ENCODE measurements around the gene BRPF1.

The BRPF1 gene

DNA sequence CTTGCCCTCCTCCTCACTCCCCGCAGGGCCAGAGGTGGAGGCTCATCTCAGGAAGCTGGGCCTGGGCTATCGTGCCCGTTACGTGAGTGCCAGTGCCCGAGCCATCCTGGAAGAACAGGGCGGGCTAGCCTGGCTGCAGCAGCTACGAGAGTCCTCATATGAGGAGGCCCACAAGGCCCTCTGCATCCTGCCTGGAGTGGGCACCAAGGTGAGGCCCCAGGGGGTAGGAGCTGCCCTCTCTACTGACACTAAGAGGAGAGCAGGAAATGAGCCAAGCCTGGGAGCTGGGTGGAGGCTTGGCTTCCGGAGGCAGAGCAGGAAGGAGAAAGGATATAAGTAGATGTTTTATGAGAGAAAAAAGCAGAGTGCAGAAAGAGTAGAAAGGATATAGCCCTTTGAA lies 23.1 kb downstream of the BRPF1 start:
- TF ChIP-seq, protein P1, sequence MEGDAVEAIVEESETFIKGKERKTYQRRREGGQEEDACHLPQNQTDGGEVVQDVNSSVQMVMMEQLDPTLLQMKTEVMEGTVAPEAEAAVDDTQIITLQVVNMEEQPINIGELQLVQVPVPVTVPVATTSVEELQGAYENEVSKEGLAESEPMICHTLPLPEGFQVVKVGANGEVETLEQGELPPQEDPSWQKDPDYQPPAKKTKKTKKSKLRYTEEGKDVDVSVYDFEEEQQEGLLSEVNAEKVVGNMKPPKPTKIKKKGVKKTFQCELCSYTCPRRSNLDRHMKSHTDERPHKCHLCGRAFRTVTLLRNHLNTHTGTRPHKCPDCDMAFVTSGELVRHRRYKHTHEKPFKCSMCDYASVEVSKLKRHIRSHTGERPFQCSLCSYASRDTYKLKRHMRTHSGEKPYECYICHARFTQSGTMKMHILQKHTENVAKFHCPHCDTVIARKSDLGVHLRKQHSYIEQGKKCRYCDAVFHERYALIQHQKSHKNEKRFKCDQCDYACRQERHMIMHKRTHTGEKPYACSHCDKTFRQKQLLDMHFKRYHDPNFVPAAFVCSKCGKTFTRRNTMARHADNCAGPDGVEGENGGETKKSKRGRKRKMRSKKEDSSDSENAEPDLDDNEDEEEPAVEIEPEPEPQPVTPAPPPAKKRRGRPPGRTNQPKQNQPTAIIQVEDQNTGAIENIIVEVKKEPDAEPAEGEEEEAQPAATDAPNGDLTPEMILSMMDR (IDR thresholded peaks at IDR 0.05) = no peak
- Histone ChIP-seq H3K36me3 (peaks cover 47% of the 10 kb centered on the region), H3K27me3 (no peaks in the 10 kb centered on the region), H3K4me3 (ENCODE audit: low read depth in 1 of 2, low read length in 1 of 2) (no peak overlapping the region), H3K27ac (peak overlapping the region; percentile 51), H3K9me3 (no peaks in the 10 kb centered on the region), H3K4me1 (ENCODE audit: control insufficient read depth in 1 of 2, insufficient read depth in 1 of 2, low read depth in 1 of 2, low read length in 1 of 2) (peaks cover 33% of the 10 kb centered on the region in 2 experiments)

DNA sequence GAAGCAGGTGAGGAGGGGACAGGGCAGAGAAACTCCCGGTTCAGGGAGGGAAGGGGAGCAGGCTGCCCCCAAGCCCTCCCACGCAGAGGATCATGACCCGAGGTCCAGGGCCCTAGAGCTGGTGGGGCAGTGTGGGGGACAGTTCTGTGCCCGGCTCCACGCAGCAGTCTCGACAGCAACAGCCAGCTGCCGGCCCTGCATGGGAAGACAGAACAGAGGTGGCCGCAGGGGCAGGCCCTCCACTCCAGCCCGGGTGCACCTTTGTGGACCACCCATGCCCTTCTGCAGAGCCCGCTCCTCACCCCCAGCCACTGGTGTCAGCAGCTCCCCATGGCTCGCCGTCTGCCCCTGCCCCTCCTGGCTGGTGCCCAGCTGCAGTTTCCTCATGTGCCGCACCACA lies 25.9 kb downstream of the BRPF1 start:
- Histone ChIP-seq H3K27ac (no peak overlapping the region), H3K9me3 (no peaks in the 10 kb centered on the region), H3K4me3 (ENCODE audit: low read depth in 1 of 2, low read length in 1 of 2) (no peak overlapping the region), H3K36me3 (peaks cover 44% of the 10 kb centered on the region), H3K27me3 (no peaks in the 10 kb centered on the region), H3K4me1 (ENCODE audit: control insufficient read depth in 1 of 2, insufficient read depth in 1 of 2, low read depth in 1 of 2, low read length in 1 of 2) (peaks cover 12 to 14% of the 10 kb centered on the region in 2 experiments)
- TF ChIP-seq, protein P1 (IDR thresholded peaks at IDR 0.05) = no peak

DNA sequence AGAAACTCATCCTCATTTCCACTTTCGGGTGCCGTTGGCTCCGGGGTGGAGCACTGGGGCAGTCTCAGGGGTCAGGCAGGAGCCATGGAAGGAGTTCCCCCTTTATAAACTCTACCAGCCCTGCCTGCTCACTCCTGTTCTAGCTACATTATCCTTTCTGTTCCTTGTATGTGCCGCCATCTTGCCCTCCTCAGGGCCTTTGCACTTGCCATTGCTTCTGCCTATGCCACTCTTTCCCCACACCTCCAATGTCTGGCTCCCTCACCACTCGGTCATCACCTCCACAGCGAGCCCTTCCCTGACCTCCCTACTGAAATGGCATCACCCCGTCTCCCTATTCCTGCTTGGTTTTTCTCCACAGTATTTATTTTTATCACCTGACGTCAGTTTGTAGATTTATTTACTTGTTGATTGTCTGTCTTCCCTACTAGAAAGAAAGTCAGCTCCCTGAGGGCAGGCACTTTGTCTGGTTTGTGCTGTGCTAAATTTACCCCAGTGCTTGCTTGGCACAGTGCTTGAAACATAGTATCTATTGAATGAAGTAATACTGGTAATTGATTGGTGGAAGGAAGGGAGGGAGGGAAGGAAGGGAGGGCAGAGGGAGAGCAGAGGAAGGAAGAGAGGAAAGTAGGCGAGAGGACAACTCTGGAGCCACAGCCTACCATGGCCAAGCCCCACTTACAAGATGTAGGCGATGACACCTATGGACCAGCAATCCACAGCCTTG lies 29.4 kb downstream of the BRPF1 start:
- Histone ChIP-seq H3K36me3 (peaks cover 38% of the 10 kb centered on the region), H3K27me3 (no peaks in the 10 kb centered on the region), H3K4me1 (ENCODE audit: control insufficient read depth in 1 of 2, insufficient read depth in 1 of 2, low read depth in 1 of 2, low read length in 1 of 2) (no peaks in the 10 kb centered on the region), H3K9me3 (no peaks in the 10 kb centered on the region), H3K4me3 (ENCODE audit: low read depth in 1 of 2, low read length in 1 of 2) (no peak overlapping the region), H3K27ac (no peak overlapping the region)
- TF ChIP-seq, protein P1 (IDR thresholded peaks at IDR 0.05) = no peak

DNA sequence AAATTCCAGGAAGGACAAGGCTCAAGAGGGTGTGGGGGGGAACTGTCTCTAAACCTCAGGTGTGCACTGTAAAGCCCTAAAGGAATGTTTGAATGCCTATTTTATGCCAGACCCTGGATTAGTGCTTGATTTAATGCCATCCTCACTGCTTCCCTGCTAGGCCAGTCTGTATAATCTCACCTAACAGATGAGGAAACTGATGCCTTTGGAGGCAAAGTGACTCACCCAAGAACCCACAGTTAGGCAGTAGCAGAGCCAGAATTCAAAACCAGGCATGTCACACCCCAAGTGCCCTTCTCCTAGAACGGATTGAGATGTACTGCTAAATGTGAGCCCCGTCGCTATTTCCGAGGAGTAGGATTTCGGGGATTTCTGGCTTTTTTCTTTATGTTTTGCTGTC lies 30.4 kb downstream of the BRPF1 start:
- H3K27me3 ChIP-seq = no peaks in the 10 kb centered on the region
- H3K4me3 ChIP-seq (ENCODE audit: low read depth in 1 of 2, low read length in 1 of 2) = no peak overlapping the region
- H3K4me1 ChIP-seq (ENCODE audit: control insufficient read depth in 1 of 2, insufficient read depth in 1 of 2, low read depth in 1 of 2, low read length in 1 of 2) = peaks cover 0 to under 1% of the 10 kb centered on the region in 2 experiments
- no peak overlapping the region for H3K27ac ChIP-seq
- TF ChIP-seq, protein P1 (IDR thresholded peaks at IDR 0.05) = no peak
- no peaks in the 10 kb centered on the region for H3K9me3 ChIP-seq
- H3K36me3 ChIP-seq = peaks cover 29% of the 10 kb centered on the region

DNA sequence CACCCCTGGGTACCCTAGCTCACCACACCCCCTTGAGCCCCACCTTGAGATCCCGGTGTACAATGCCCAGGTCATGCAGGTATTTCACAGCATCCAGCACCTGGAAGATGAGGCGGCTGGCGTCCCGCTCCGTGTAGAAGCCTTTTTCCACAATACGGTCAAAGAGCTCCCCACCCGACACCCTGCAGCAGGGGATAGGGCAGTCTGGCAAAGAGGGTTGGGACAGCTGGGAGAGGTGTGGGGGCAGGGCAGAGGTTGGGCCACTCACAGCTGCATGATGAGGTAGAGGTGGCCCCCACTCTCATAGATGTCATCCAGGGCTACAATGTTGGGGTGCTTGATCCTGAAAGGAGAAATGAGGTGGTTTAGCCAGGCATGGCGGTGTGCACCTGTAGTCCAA lies 31.3 kb downstream of the BRPF1 start:
- no peak overlapping the region for H3K27ac ChIP-seq
- TF ChIP-seq, protein P1 (IDR thresholded peaks at IDR 0.05) = no peak
- H3K9me3 ChIP-seq = no peaks in the 10 kb centered on the region
- no peaks in the 10 kb centered on the region for H3K27me3 ChIP-seq
- no peak overlapping the region for H3K4me3 ChIP-seq (ENCODE audit: low read depth in 1 of 2, low read length in 1 of 2)
- H3K36me3 ChIP-seq = peaks cover 19% of the 10 kb centered on the region
- H3K4me1 ChIP-seq (ENCODE audit: control insufficient read depth in 1 of 2, insufficient read depth in 1 of 2, low read depth in 1 of 2, low read length in 1 of 2) = peaks cover 8 to 9% of the 10 kb centered on the region in 2 experiments

Measured in neutrophil (primary cell).